ENCODE measurements around the gene HAUS3. TPM values are rescaled to one million over a fixed set of nuclear protein-coding genes. Genes with fewer than 3 reads are reported as not detected.

The HAUS3 gene
- total and polyA plus RNA-seq, 2 of the 13 experiments (the other 11 are each of a cell fraction or from before 2014, with no cell fraction given): 3.9 to 12.6 TPM

- TF ChIP-seq USF2 (IDR thresholded peaks at IDR 0.05; ENCODE audit: low read depth, low read length) (no peak), USF2 (CRISPR knock-in tag; IDR thresholded peaks at IDR 0.05; ENCODE audit: borderline replicate concordance) (no peak), ZMYM3 (CRISPR knock-in tag; IDR thresholded peaks at IDR 0.05) (no peak), CHD2 (IDR thresholded peaks at IDR 0.05; ENCODE audit: low read depth, low read length) (peak; percentile 57; the same call in 1 of the 2 replicates), REL (CRISPR knock-in tag; conservative IDR thresholded peaks at IDR 0.05) (no peak; the same call in 1 of the 2 replicates), GTF2F1 (IDR thresholded peaks at IDR 0.05; ENCODE audit: low read length) (no peak), ZBTB39 (CRISPR knock-in tag; IDR thresholded peaks at IDR 0.05) (no peak), STAT5B (CRISPR knock-in tag; IDR thresholded peaks at IDR 0.05) (no peak), HBP1 (CRISPR knock-in tag; IDR thresholded peaks at IDR 0.05; ENCODE audit: low read depth) (no peak), KAT2B (IDR thresholded peaks at IDR 0.05; ENCODE audit: borderline replicate concordance, low read depth, low read length) (no peak), ZNF431 (CRISPR knock-in tag; IDR thresholded peaks at IDR 0.05; ENCODE audit: borderline replicate concordance, low read depth) (no peak), MTA1 (CRISPR knock-in tag; IDR thresholded peaks at IDR 0.05; ENCODE audit: borderline replicate concordance) (no peak; the same call in 1 of the 2 replicates), LBX2 (CRISPR knock-in tag; IDR thresholded peaks at IDR 0.05; ENCODE audit: borderline replicate concordance) (no peak), ZNF18 (CRISPR knock-in tag; IDR thresholded peaks at IDR 0.05; ENCODE audit: insufficient replicate concordance) (no peak)
Observed at GRCh38 chr4:2241410-2242353, at the start of gene HAUS3, which contains the start of gene POLN (continued).

Measured in HepG2 (cell line).